MM.1S (cell line): Measurements from ENCODE around the gene AP2M1.

Experiments used
- DNase-seq: peaks from one replicate; pipeline ENCODE4 v3.0.0-alpha.2; 2015
- H2AFZ ChIP-seq: fragments of 300-600 bp; sonication (generic); 2 replicates; pipeline ENCODE4 v1.6.0; 2016; ENCODE audit warnings: antibody characterized with exemption, low read length
- H3F3A ChIP-seq: fragments of 300-600 bp; sonication (generic); 2 replicates; pipeline ENCODE4 v1.6.1; 2016; ENCODE audit warnings: mild to moderate bottlenecking, antibody characterized with exemption, low read length, moderate library complexity, mixed read lengths; ENCODE audit not compliant: insufficient read depth
- H3K27ac ChIP-seq: fragments of 300-600 bp; sonication (generic); 2 replicates; pipeline ENCODE4 v1.5.1; 2016; ENCODE audit warnings: mild to moderate bottlenecking, low read length
- H3K27me3 ChIP-seq: fragments of 300-600 bp; sonication (generic); replicated peaks from 2 replicates; pipeline ENCODE4 v1.6.0; 2016; ENCODE audit warnings: low read length; ENCODE audit not compliant: insufficient read depth
- H3K36me3 ChIP-seq: fragments of 300-600 bp; sonication (generic); replicated peaks from 2 replicates; pipeline ENCODE4 v1.6.1; 2016; ENCODE audit warnings: mild to moderate bottlenecking, low read length, mixed read lengths; ENCODE audit not compliant: insufficient read depth
- H3K4me1 ChIP-seq: fragments of 300-600 bp; sonication (generic); 2 replicates; pipeline ENCODE4 v1.6.1; 2016; ENCODE audit warnings: low read length, mixed read lengths
- H3K4me2 ChIP-seq: fragments of 300-600 bp; sonication (generic); 2 replicates; pipeline ENCODE4 v1.6.0; 2016; ENCODE audit warnings: low read depth, low read length
- H3K4me3 ChIP-seq: fragments of 300-600 bp; sonication (generic); 2 replicates; pipeline ENCODE4 v1.5.1; 2016; ENCODE audit warnings: low read length, mixed read lengths
- H3K79me2 ChIP-seq: fragments of 300-600 bp; sonication (generic); 2 replicates; pipeline ENCODE4 v1.6.1; 2016; ENCODE audit warnings: mixed run types, low read length, mixed read lengths
- H3K9ac ChIP-seq: fragments of 300-600 bp; sonication (generic); 2 replicates; pipeline ENCODE4 v1.6.1; 2016; ENCODE audit warnings: low read length, mixed read lengths
- H3K9me2 ChIP-seq: fragments of 300-600 bp; sonication (generic); replicated peaks from 2 replicates; pipeline ENCODE4 v1.6.1; 2016; ENCODE audit warnings: mild to moderate bottlenecking, low read length, mixed read lengths; ENCODE audit not compliant: insufficient read depth
- H3K9me3 ChIP-seq: fragments of 300-600 bp; sonication (generic); replicated peaks from 2 replicates; pipeline ENCODE4 v1.6.1; 2016; ENCODE audit warnings: mild to moderate bottlenecking, low read length, mixed read lengths; ENCODE audit not compliant: insufficient read depth
- H4K20me1 ChIP-seq: fragments of 300-600 bp; sonication (generic); 2 replicates; pipeline ENCODE4 v1.6.1; 2016; ENCODE audit warnings: mild to moderate bottlenecking, low read length, moderate library complexity, mixed read lengths; ENCODE audit not compliant: insufficient read depth
- CTCF ChIP-seq: fragments of 300-600 bp; sonication (generic); IDR thresholded peaks from 2 replicates; pipeline ENCODE4 v1.5.1; 2016; ENCODE audit warnings: antibody characterized with exemption, low read length, mixed read lengths
- EZH2 ChIP-seq: fragments of 300-600 bp; sonication (generic); optimal IDR thresholded peaks from 2 replicates; pipeline ENCODE3; 2017; ENCODE audit warnings: low read depth, mild to moderate bottlenecking, antibody characterized with exemption, low read length, mixed read lengths
- EZH2phosphoT487 ChIP-seq: fragments of 300-600 bp; sonication (generic); IDR thresholded peaks from 2 replicates; pipeline ENCODE4 v1.6.1; 2018; ENCODE audit warnings: antibody characterized with exemption, low read length

Gene AP2M1

GRCh38 chr3:184132945-184133344 lies 41.7 kb upstream of the AP2M1 start:
- H4K20me1 ChIP-seq = no peaks in the 10 kb centered on the region
- 0 out of 2 replicates have a peak, but pooled peaks cover 5% of the 10 kb centered on the region for H3K36me3 ChIP-seq
- no peaks in the 10 kb centered on the region for H3K9me3 ChIP-seq
- H3K4me1 ChIP-seq = peaks cover 17% of the 10 kb centered on the region
- no peak overlapping the region for H2AFZ ChIP-seq
- DNase-seq = no peak
- H3K9ac ChIP-seq = no peak overlapping the region
- H3K27me3 ChIP-seq = no peaks in the 10 kb centered on the region
- H3F3A ChIP-seq = 0 out of 2 replicates have a peak, but pooled peaks cover 3% of the 10 kb centered on the region
- no peak overlapping the region for H3K4me2 ChIP-seq
- TF ChIP-seq CTCF (no peak), EZH2 (no peak), EZH2phosphoT487 (no peak)
- no peak overlapping the region for H3K4me3 ChIP-seq
- H3K27ac ChIP-seq = no peak overlapping the region
- H3K9me2 ChIP-seq = no peaks in the 10 kb centered on the region
- peaks cover 37% of the 10 kb centered on the region for H3K79me2 ChIP-seq

GRCh38 chr3:184133840-184134745 lies 40.6 kb upstream of the AP2M1 start:
- peak overlapping the region; percentile 77 for H3K4me3 ChIP-seq
- H2AFZ ChIP-seq = peak overlapping the region; percentile 98
- H3K4me1 ChIP-seq = peaks cover 17% of the 10 kb centered on the region
- TF ChIP-seq CTCF = no peak
- no peak for TF ChIP-seq EZH2
- no peak for TF ChIP-seq EZH2phosphoT487
- H3K27me3 ChIP-seq = no peaks in the 10 kb centered on the region
- peak overlapping the region; percentile 89; the same call in 1 of the 2 replicates for H3K9ac ChIP-seq
- peaks cover 46% of the 10 kb centered on the region for H3K79me2 ChIP-seq
- H3K9me2 ChIP-seq = no peaks in the 10 kb centered on the region
- DNase-seq = peak; percentile 85
- H3K4me2 ChIP-seq = peak overlapping the region; percentile 87
- no peaks in the 10 kb centered on the region for H4K20me1 ChIP-seq
- H3K36me3 ChIP-seq = peaks cover 6% of the 10 kb centered on the region; the same call in 1 of the 2 replicates
- H3F3A ChIP-seq = 0 out of 2 replicates have a peak, but pooled peaks cover 3% of the 10 kb centered on the region
- H3K9me3 ChIP-seq = no peaks in the 10 kb centered on the region
- H3K27ac ChIP-seq = peak overlapping the region; percentile 55; the same call in 1 of the 2 replicates

- Histone ChIP-seq H3K9me2 (no peaks in the 10 kb centered on the region), H3K27ac (peak overlapping the region; percentile 55; the same call in 1 of the 2 replicates), H3K27me3 (no peaks in the 10 kb centered on the region), H4K20me1 (no peaks in the 10 kb centered on the region), H3K4me2 (peak overlapping the region; percentile 87), H3K4me3 (peak overlapping the region; percentile 77), H3K36me3 (peaks cover 6% of the 10 kb centered on the region; the same call in 1 of the 2 replicates), H3K9ac (peak overlapping the region; percentile 89), H2AFZ (peak overlapping the region; percentile 98), H3K79me2 (peaks cover 46% of the 10 kb centered on the region), H3K4me1 (peaks cover 17% of the 10 kb centered on the region), H3F3A (0 out of 2 replicates have a peak, but pooled peaks cover 3% of the 10 kb centered on the region), H3K9me3 (no peaks in the 10 kb centered on the region)
- DNase-seq = no peak
- TF ChIP-seq CTCF = no peak
- TF ChIP-seq EZH2 = no peak
- no peak for TF ChIP-seq EZH2phosphoT487
These were observed 39.9 kb upstream of the AP2M1 start for GRCh38 chr3:184134746-184135148.
